SK-N-MC (cell line): ENCODE results near the gene IREB2.
"Not testable (repeated sequence)": the region's sequence is repeated elsewhere in the genome, so short reads cannot be mapped to it uniquely, and the experiment has no call there.

Experiments
- DNase-seq: peaks from one replicate; pipeline ENCODE4 v3.0.0-alpha.2; 2011; ENCODE audit warnings: low read depth, low spot score
- H3K27ac ChIP-seq: fragments of 200-600 bp; sonication (generic); 2 replicates; pipeline ENCODE4 v1.5.1; 2016; ENCODE audit warnings: mixed run types
- H3K36me3 ChIP-seq: fragments of 200-600 bp; sonication (generic); 2 replicates; pipeline ENCODE4 v1.6.1; 2017; ENCODE audit warnings: antibody characterized with exemption, low read length, mixed read lengths; ENCODE audit not compliant: insufficient read depth
- H3K4me3 ChIP-seq: fragments of 200-600 bp; sonication (generic); 2 replicates; pipeline ENCODE4 v1.5.1; 2016
- H3K9ac ChIP-seq: fragments of 200-600 bp; sonication (generic); 2 replicates; pipeline ENCODE4 v1.8.0; 2017; ENCODE audit warnings: mixed run types, mixed read lengths; ENCODE audit not compliant: insufficient read length
- H3K9me3 ChIP-seq: fragments of 200-600 bp; sonication (generic); 2 replicates; pipeline ENCODE4 v1.6.1; 2017; ENCODE audit warnings: low read depth, mild to moderate bottlenecking, antibody characterized with exemption, low read length, moderate library complexity, mixed read lengths
- EZH2 ChIP-seq: fragments of 200-600 bp; sonication (generic); IDR thresholded peaks from one replicate; pipeline ENCODE4 v1.6.1; 2017; ENCODE audit warnings: antibody characterized with exemption
- FOXP2 ChIP-seq: optimal IDR thresholded peaks from 2 replicates; pipeline ENCODE3; 2011; ENCODE audit warnings: mild to moderate bottlenecking, moderate library complexity; ENCODE audit not compliant: insufficient read depth; ENCODE audit errors: extremely low read length, control extremely low read depth
- POLR2AphosphoS5 ChIP-seq: IDR thresholded peaks from 2 replicates; pipeline ENCODE4 v1.6.1; 2012; ENCODE audit warnings: mild to moderate bottlenecking, low read depth, low read length, borderline replicate concordance

The IREB2 gene

DNA sequence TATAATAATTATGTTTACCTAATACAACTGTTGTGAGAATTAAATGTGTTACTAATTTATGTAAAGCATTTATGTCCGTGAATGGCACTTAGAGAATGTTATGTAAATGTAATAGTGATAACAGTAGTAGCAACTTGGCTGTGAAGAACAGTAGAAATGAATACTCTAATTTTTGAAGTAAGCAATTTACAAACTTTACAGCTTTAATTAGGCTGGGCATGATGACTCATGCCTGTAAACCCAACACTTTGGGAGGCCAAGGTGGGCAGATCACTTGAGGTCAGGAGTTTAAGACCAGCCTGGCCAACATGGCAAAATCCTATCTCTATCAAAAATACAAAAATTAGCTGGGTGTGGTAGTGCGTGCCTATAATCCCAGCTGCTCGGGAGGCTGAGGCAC is 33.9 kb upstream of the IREB2 start:
- TF ChIP-seq FOXP2, result no peak
- TF ChIP-seq EZH2, result no peak
- no peak for TF ChIP-seq POLR2AphosphoS5

DNA sequence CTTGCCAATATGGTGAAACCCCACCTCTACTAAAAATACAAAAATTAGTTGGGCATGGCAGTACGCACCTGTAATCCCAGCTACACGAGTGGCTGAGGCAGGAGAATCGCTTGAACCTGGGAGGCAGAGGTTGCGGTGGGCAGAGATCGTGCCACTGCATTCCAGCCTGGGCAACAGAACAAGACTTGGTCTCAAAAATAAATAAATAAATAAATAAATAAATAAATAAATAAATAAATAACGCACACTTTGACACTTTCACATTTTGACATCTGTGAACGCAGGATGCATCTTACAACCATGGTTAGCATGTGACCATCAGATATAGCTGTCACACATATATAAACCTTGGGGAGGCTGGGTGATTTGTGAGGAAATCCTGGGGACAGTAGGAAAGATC is 33.2 kb upstream of the IREB2 start:
- H3K4me3 ChIP-seq, H3K36me3 ChIP-seq, H3K27ac ChIP-seq, H3K9ac ChIP-seq, H3K9me3 ChIP-seq, DNase-seq: not testable (repeated sequence)

More for the DNA sequence above, 33.9 kb upstream of the IREB2 start:
- H3K36me3 ChIP-seq, result no peaks in the 10 kb centered on the region
- no peak overlapping the region for H3K9ac ChIP-seq
- H3K9me3 ChIP-seq, result no peaks in the 10 kb centered on the region
- no peak overlapping the region for H3K4me3 ChIP-seq
- DNase-seq, result no peak
- H3K27ac ChIP-seq, result no peak overlapping the region

DNA sequence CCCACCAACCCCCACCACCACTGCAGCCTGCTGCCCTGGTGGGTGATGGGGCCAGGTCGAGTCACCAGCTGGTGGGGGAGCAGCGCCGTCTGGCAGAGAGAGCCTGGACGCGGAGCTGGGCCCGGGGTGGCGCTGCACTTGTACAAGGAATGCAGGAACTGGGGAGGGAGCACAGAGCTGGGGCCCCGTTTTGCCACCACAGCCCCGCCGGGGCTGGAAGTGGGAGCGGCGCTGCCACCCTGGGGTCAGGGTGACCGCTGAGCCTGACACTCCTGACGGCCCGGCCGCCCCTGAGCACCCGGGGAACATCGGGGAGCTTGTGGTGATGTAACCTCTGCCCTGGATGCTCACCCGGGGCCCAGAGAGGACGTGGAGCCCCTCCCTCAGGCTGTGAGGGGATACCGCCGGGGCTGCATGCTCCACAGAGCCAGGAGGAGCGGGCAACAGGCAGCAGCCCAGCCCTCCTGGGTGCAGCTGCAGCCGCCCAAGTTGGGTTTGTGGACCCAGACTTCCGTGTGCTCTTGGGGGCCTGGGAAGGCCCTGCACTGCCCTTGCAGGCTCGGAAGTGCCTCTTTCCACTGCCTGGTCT is 32.6 kb upstream of the IREB2 start:
- Histone ChIP-seq H3K27ac (no peak overlapping the region), H3K9me3 (no peaks in the 10 kb centered on the region), H3K4me3 (no peak overlapping the region), H3K9ac (no peak overlapping the region), H3K36me3 (no peaks in the 10 kb centered on the region)
- DNase-seq, result no peak
- TF ChIP-seq FOXP2 (no peak), EZH2 (no peak), POLR2AphosphoS5 (no peak)

DNA sequence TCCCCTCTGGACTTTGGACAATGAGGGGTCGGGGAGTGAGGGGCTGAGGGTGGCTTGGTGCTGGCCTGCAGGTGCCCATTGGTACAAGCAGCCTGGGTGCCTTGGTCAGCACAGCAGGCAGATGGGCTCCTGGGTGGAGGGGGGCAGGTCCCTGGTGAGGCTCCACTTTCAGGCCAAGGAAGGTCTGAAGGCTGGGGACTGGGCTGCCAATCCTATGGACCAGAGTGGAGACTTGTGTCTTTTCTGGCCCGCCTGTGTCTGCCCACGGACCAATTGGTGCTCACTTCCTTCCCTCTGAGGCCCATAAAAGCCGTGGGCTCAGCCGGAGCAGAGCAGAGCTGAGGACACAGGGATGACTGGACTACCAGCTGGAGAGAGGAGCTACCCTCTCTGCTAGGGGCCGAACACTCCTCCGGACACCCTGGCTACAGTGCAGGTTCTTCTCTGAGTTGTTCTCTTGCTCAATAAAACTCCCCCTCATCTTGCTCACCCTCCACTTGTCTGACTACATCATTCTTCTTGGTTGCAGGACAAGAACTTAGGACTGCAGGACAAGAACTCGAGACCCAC is 31.9 kb upstream of the IREB2 start:
- Histone ChIP-seq H3K9ac (no peak overlapping the region), H3K4me3 (no peak overlapping the region)

DNA sequence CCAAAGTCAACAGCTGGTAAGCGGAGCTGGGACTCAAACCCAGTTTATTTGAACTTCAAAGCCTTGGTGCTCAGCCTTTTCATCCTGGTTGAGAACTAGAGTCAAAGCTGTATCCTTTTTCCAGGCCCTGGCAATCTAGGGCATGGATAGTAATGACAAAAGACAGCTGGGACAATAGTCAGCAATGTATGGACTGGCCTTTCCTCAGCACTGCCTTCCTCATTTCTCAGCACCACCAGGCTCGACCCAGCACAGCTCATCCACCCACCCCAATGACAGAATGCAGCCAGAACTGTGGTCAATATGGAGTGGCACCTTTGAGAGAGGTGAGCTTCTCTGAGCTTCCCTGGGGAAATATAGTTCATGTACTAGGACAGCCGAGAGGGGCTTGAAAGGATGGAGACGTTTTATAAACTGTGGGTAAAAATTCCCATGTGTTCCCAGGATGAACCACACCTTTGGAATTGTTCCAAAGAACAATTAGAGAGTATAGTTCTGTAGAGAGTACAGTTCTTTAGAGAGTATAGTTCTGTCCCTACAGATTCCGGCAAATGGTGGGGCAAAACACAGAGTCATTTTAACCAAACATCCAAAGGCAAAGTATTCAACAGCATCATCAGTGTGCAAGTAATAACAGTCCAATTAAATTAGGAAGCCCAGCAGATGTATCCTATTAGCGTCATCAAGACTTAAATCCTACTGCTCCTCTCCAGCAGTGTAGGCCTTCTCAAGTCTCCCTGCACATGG is 30.2 kb upstream of the IREB2 start:
- Histone ChIP-seq H3K27ac (no peak overlapping the region), H3K36me3 (no peaks in the 10 kb centered on the region), H3K9me3 (no peaks in the 10 kb centered on the region), H3K4me3 (no peak overlapping the region), H3K9ac (no peak overlapping the region)
- TF ChIP-seq EZH2 (no peak), FOXP2 (no peak), POLR2AphosphoS5 (no peak)
- DNase-seq, result no peak

More for the DNA sequence above, 31.9 kb upstream of the IREB2 start:
- H3K9me3 ChIP-seq, result no peaks in the 10 kb centered on the region
- TF ChIP-seq FOXP2 (no peak), POLR2AphosphoS5 (no peak), EZH2 (no peak)
- no peaks in the 10 kb centered on the region for H3K36me3 ChIP-seq
- H3K27ac ChIP-seq, result no peak overlapping the region
- no peak for DNase-seq

DNA sequence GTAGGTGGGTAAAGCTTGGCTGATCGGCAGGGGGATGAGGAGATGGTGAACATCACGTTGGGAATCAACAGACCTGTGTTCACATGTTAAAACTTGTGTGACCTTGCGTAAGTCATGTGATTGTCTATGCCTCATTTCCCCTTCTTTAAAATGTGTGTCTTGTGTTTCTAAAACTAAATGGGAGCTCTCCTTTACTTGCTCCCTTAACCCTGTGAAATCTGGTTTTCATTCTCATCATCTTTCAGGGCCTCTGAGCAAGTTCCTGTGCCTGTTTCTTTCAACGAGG is 29.7 kb upstream of the IREB2 start:
- H3K4me3 ChIP-seq, result no peak overlapping the region
- no peak for DNase-seq
- no peak overlapping the region for H3K27ac ChIP-seq
- no peak overlapping the region for H3K9ac ChIP-seq
- TF ChIP-seq EZH2 (no peak), FOXP2 (no peak), POLR2AphosphoS5 (no peak)
- H3K9me3 ChIP-seq, result no peaks in the 10 kb centered on the region
- no peaks in the 10 kb centered on the region for H3K36me3 ChIP-seq

DNA sequence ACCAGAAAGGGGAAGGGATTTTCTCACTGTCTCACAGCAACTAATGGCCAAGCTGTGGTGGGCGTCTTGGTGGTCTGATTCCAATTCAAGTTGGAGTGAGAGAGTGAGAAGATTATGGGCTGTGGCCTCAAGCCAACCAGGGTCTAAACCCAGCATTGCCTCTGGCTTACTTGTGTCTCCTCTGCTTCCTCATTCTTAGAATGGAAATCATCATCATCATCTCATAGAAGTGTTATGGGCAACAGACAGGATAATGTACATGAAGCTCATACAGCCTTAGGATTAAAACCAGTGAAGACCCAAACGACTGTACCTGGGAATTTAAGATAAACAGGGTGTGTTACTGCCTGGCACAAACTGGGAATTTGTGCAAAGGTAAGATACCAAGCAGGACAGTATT is 29.1 kb upstream of the IREB2 start:
- no peak for DNase-seq
- Histone ChIP-seq H3K27ac (no peak overlapping the region), H3K36me3 (no peaks in the 10 kb centered on the region)

DNA sequence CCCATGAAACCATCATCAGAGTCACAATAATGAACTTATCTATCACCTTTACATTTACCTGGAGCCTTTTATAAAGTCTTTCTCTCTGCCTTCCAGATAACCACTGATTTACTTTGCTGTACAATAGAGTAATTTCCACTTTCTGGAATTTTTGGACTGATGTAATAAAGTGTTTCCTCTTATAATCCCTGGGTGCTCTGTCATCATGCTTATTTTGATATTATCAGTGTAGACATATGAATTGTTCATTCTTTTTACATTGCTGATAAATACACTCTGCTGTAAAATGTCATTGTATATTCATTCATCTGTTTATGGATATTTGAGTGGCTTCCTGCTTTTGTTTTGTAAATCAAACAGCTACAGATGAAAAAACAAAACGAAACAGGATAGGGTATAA is 27.0 kb upstream of the IREB2 start:
- no peaks in the 10 kb centered on the region for H3K36me3 ChIP-seq
- H3K9me3 ChIP-seq, result no peaks in the 10 kb centered on the region
- no peak overlapping the region for H3K27ac ChIP-seq
- no peak for DNase-seq
- no peak overlapping the region for H3K4me3 ChIP-seq
- no peak overlapping the region for H3K9ac ChIP-seq
- no peak for TF ChIP-seq EZH2
- TF ChIP-seq POLR2AphosphoS5, result no peak
- no peak for TF ChIP-seq FOXP2

More for the DNA sequence above, 29.1 kb upstream of the IREB2 start:
- no peak overlapping the region for H3K9ac ChIP-seq
- H3K4me3 ChIP-seq, result no peak overlapping the region
- H3K9me3 ChIP-seq, result no peaks in the 10 kb centered on the region
- no peak for TF ChIP-seq EZH2
